HEK293 (cell line): ENCODE results near the gene ISG15.
A peak's percentile ranks its signal among the peaks of the same experiment; 100 is the strongest.

Experiments
- CTCF ChIA-PET: fragments of 350-600 bp; formaldehyde crosslinking; extraction: SDS; loops from one replicate; lab custom pipeline; 2021; ENCODE audit warnings: antibody characterized with exemption; lab: Yijun Ruan, JAX
- POLR2A ChIA-PET: fragments of 300-600 bp; formaldehyde crosslinking; extraction: SDS; loops from one replicate; lab custom pipeline; 2020; ENCODE audit warnings: antibody characterized with exemption, inconsistent platforms; lab: Yijun Ruan, JAX
- H3K27ac ChIP-seq: fragments of 200-500 bp; sonication (Bioruptor generic); 2 replicates; pipeline ENCODE4 v1.5.1; 2014; ENCODE audit warnings: low read depth, low read length, control low read depth, inconsistent platforms; ENCODE audit errors: extremely low read depth
- H3K36me3 ChIP-seq, 2 experiments: fragments of 200-500 bp in 1 of 2; sonication (Bioruptor generic) in 1 of 2; 1 replicate in 1 of 2; 2 replicates in 1 of 2; pipeline ENCODE4 v1.5.1; 2014 to 2017; ENCODE audit warnings: inconsistent platforms in 2 of 2, low read length in 2 of 2; ENCODE audit not compliant: control insufficient read depth in 2 of 2, insufficient read depth in 1 of 2
- H3K4me1 ChIP-seq: fragments of 200-500 bp; sonication (Bioruptor generic); 2 replicates; pipeline ENCODE4 v1.5.1; 2014; ENCODE audit warnings: mild to moderate bottlenecking, low read length, inconsistent platforms; ENCODE audit not compliant: control insufficient read depth, insufficient read depth
- H3K4me3 ChIP-seq: 2 replicates; pipeline ENCODE4 v1.5.1; 2011; ENCODE audit warnings: low read depth, mild to moderate bottlenecking, control low read depth, low read length, moderate library complexity
- H3K9me3 ChIP-seq: fragments of 200-500 bp; sonication (Bioruptor generic); 2 replicates; pipeline ENCODE4 v1.5.1; 2014; ENCODE audit warnings: low read depth, low read length, inconsistent platforms; ENCODE audit not compliant: control insufficient read depth, insufficient read depth
- ELK4 ChIP-seq: IDR thresholded peaks from 2 replicates; pipeline ENCODE4 v1.6.1; 2011; ENCODE audit warnings: mild to moderate bottlenecking, low read depth, low read length, borderline replicate concordance
- GLIS2 ChIP-seq: fragments of 450-650 bp; formaldehyde crosslinking; IDR thresholded peaks from 2 replicates; pipeline ENCODE4 v1.5.1; 2016; ENCODE audit warnings: missing biosample characterization, missing genetic modification characterization
- HIC1 ChIP-seq: fragments of 450-650 bp; formaldehyde crosslinking; IDR thresholded peaks from 2 replicates; pipeline ENCODE4 v1.5.1; 2016; ENCODE audit warnings: missing biosample characterization, missing genetic modification characterization
- KLF1 ChIP-seq: fragments of 450-650 bp; formaldehyde crosslinking; IDR thresholded peaks from 2 replicates; pipeline ENCODE4 v1.5.1; 2016; ENCODE audit warnings: missing biosample characterization, missing genetic modification characterization
- KLF7 ChIP-seq: fragments of 450-650 bp; formaldehyde crosslinking; IDR thresholded peaks from 2 replicates; pipeline ENCODE4 v1.5.1; 2016; ENCODE audit warnings: missing biosample characterization, missing genetic modification characterization, borderline replicate concordance
- MEIS1 ChIP-seq: sonication (generic); formaldehyde crosslinking; IDR thresholded peaks from 2 replicates; pipeline ENCODE4 v1.8.1; 2022; ENCODE audit warnings: missing genetic modification reagents, mild to moderate bottlenecking, borderline replicate concordance
- SCRT2 ChIP-seq: fragments of 450-650 bp; formaldehyde crosslinking; IDR thresholded peaks from 2 replicates; pipeline ENCODE4 v1.5.1; 2016; ENCODE audit warnings: missing biosample characterization, missing genetic modification characterization
- TCF7L2 ChIP-seq: IDR thresholded peaks from 2 replicates; pipeline ENCODE4 v1.6.1; 2011; ENCODE audit warnings: low read depth, mild to moderate bottlenecking, inconsistent platforms, low read length, moderate library complexity, borderline replicate concordance
- YY1 ChIP-seq: fragments of 450-650 bp; formaldehyde crosslinking; IDR thresholded peaks from 2 replicates; pipeline ENCODE4 v1.5.1; 2018; ENCODE audit warnings: missing biosample characterization, missing genetic modification characterization
- ZBTB10 ChIP-seq: fragments of 450-650 bp; formaldehyde crosslinking; IDR thresholded peaks from 2 replicates; pipeline ENCODE4 v1.5.1; 2016; ENCODE audit warnings: missing biosample characterization, missing genetic modification characterization
- ZBTB17 ChIP-seq: fragments of 450-650 bp; formaldehyde crosslinking; IDR thresholded peaks from 2 replicates; pipeline ENCODE4 v1.5.1; 2016; ENCODE audit warnings: missing biosample characterization, missing genetic modification characterization
- ZBTB20 ChIP-seq: fragments of 450-650 bp; formaldehyde crosslinking; IDR thresholded peaks from 2 replicates; pipeline ENCODE4 v1.5.1; 2016; ENCODE audit warnings: missing biosample characterization, missing genetic modification characterization
- ZBTB21 ChIP-seq: fragments of 450-650 bp; formaldehyde crosslinking; IDR thresholded peaks from 2 replicates; pipeline ENCODE4 v1.5.1; 2017; ENCODE audit warnings: missing biosample characterization, missing genetic modification characterization
- ZNF184 ChIP-seq: fragments of 450-650 bp; IDR thresholded peaks from 2 replicates; pipeline ENCODE4 v1.5.1; 2018; ENCODE audit warnings: missing biosample characterization, mild to moderate bottlenecking, missing genetic modification characterization
- ZNF23 ChIP-seq: fragments of 450-650 bp; formaldehyde crosslinking; IDR thresholded peaks from 2 replicates; pipeline ENCODE4 v1.5.1; 2016; ENCODE audit warnings: missing biosample characterization, missing genetic modification characterization, borderline replicate concordance
- ZNF423 ChIP-seq: fragments of 450-650 bp; formaldehyde crosslinking; IDR thresholded peaks from 2 replicates; pipeline ENCODE4 v1.5.1; 2016; ENCODE audit warnings: missing biosample characterization, missing genetic modification characterization
- ZNF645 ChIP-seq: fragments of 450-650 bp; formaldehyde crosslinking; IDR thresholded peaks from 2 replicates; pipeline ENCODE4; 2016; ENCODE audit warnings: missing biosample characterization, missing genetic modification characterization
- ZNF677 ChIP-seq: fragments of 450-650 bp; IDR thresholded peaks from 2 replicates; pipeline ENCODE4 v1.5.0; 2018; ENCODE audit warnings: missing biosample characterization, mild to moderate bottlenecking, missing genetic modification characterization, moderate library complexity
- ZNF707 ChIP-seq: fragments of 450-650 bp; formaldehyde crosslinking; IDR thresholded peaks from 2 replicates; pipeline ENCODE4 v1.5.1; 2016; ENCODE audit warnings: missing biosample characterization, missing genetic modification characterization
- ZSCAN16 ChIP-seq: fragments of 450-650 bp; formaldehyde crosslinking; IDR thresholded peaks from 2 replicates; pipeline ENCODE4 v1.5.1; 2016; ENCODE audit warnings: missing biosample characterization, missing genetic modification characterization

ISG15 gene

GRCh38 chr1:978069-978834 lies 35.0 kb upstream of the ISG15 start:
- H3K36me3 ChIP-seq: no peaks in the 10 kb centered on the region
- no peaks in the 10 kb centered on the region for H3K9me3 ChIP-seq
- ChIA-PET POLR2A (no interaction called here), CTCF (no interaction called here)
- peaks cover 3% of the 10 kb centered on the region; the same call in 1 of the 2 replicates for H3K4me1 ChIP-seq
- no peak overlapping the region for H3K4me3 ChIP-seq
- H3K27ac ChIP-seq: no peak overlapping the region
- 0 out of 2 replicates have a peak, but pooled peaks have one; percentile 20 for TF ChIP-seq GLIS2
- TF ChIP-seq ZSCAN16 (tag by site-specific recombination): no peak
- TF ChIP-seq KLF7 (tag by site-specific recombination): peak; percentile 50; the same call in 1 of the 2 replicates
- TF ChIP-seq KLF1: peak; percentile 87
- TF ChIP-seq YY1: no peak

GRCh38 chr1:978835-979743 lies 34.2 kb upstream of the ISG15 start:
- no peak overlapping the region for H3K27ac ChIP-seq
- H3K4me1 ChIP-seq: peaks cover 3% of the 10 kb centered on the region; the same call in 1 of the 2 replicates
- no peaks in the 10 kb centered on the region for H3K9me3 ChIP-seq
- no peaks in the 10 kb centered on the region for H3K36me3 ChIP-seq
- no peak overlapping the region for H3K4me3 ChIP-seq
- ChIA-PET POLR2A (no interaction called here), CTCF (interaction anchor here (0.6 to 1.0 kb wide), 2 partner anchors 25 to 84 kb away, joined by 4 read pairs; no protein-coding TSS in a partner anchor)
- TF ChIP-seq GLIS2 (0 out of 2 replicates have a peak, but pooled peaks have one; percentile 6), ZBTB17 (no peak)
- TF ChIP-seq, all 188 proteins: peak for 1

GRCh38 chr1:979744-980072 lies 33.6 kb upstream of the ISG15 start:
- peaks cover 3% of the 10 kb centered on the region; the same call in 1 of the 2 replicates for H3K4me1 ChIP-seq
- no peak overlapping the region for H3K4me3 ChIP-seq
- TF ChIP-seq HIC1 (tag by site-specific recombination) (no peak), ZNF645 (tag by site-specific recombination) (no peak), ZNF707 (no peak), ZBTB20 (tag by site-specific recombination) (no peak), ZNF677 (no peak), ZBTB21 (no peak), MEIS1 (CRISPR knock-in tag) (no peak), ZNF23 (tag by site-specific recombination) (no peak), ZNF423 (tag by site-specific recombination) (no peak), SCRT2 (tag by site-specific recombination) (no peak), ZBTB10 (tag by site-specific recombination) (no peak), ZBTB17 (no peak), ZNF184 (no peak), ELK4 (no peak), TCF7L2 (no peak)
- ChIA-PET CTCF (interaction anchor here (0.6 to 1.0 kb wide), 2 partner anchors 25 to 84 kb away, joined by 4 read pairs; no protein-coding TSS in a partner anchor), POLR2A (no interaction called here)
- no peaks in the 10 kb centered on the region for H3K9me3 ChIP-seq
- no peak overlapping the region for H3K27ac ChIP-seq
- H3K36me3 ChIP-seq: no peaks in the 10 kb centered on the region
